ENCODE data around the gene ZHX3.

DNA sequence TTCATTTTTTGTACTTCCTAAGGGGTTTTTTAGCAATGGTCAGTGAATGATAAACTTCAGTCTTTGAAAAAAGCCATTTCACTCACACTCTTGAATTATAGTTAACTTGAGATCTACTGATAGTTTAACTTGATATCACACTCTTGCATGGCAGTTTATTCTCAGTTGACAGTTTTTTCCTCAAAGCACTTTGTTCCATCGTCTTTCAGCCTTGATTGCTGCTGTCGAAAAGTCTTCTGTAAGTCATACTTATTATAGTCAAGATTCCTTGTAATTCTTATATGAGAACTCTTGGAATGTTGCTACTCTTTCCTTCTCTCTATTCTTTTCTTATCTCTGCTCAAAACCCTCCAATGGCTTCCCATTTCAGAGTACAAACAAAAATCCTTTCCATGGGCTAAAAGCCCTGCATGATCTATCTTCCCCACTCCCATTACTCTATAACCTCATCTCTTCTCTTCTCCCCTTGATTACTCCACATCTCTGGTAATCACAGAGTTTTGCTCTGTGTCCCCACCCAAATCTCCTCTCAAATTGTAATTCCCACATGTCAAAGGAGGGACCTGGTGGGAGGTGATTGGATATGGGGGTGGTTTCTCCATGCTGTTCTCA lies 31.2 kb downstream of the ZHX3 start:
- TF ChIP-seq CTCF (IDR thresholded peaks at IDR 0.05; ENCODE audit: low read depth, low read length) (no peak), MYC (IDR thresholded peaks at IDR 0.05; ENCODE audit: low read depth, low read length) (no peak), POLR2A (IDR thresholded peaks at IDR 0.05; ENCODE audit: extremely low read depth, insufficient read length) (no peak)
- TF ChIP-seq, protein P1, sequence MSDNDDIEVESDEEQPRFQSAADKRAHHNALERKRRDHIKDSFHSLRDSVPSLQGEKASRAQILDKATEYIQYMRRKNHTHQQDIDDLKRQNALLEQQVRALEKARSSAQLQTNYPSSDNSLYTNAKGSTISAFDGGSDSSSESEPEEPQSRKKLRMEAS (IDR thresholded peaks at IDR 0.05; ENCODE audit: low read depth, low read length), result no peak
